Choroid plexus epithelial cell (primary cell): Measurements from ENCODE around the gene ARID3A.

ENCODE experiments used
- DNase-seq: peaks from one replicate; pipeline ENCODE4 v3.0.0-alpha.2; 2010; ENCODE audit warnings: low read depth
- H3K4me3 ChIP-seq: 2 replicates; pipeline ENCODE4 v1.5.1; 2011; ENCODE audit warnings: low read depth, mild to moderate bottlenecking, control low read depth, low read length, moderate library complexity
- CTCF ChIP-seq: conservative IDR thresholded peaks from 2 replicates; pipeline ENCODE4 v1.5.1; 2011; ENCODE audit warnings: low read depth, mild to moderate bottlenecking, control low read depth, inconsistent platforms, low read length, moderate library complexity

Gene ARID3A

DNA sequence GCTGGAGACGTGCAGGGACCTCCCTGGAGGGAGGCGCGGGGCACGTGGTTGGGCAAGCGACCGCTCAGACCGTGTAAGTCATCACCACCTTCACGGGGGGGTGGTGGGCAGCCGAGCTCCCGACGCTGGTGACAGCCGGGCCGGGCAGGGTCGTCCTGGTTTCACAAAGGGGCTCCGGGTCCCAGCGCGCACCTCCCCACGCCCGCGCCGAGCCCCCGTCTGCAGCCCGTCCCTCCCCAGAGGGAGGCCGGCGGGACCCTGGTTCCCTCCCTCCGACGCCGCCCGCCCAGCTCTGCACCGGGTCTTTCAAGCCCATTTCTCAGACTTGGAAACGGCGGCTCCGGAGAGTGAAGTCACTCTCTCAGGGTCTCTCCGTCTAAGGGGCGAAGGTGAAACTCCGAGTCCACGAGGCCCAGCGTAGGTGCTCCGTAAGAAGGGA lies 729 bp upstream of the ARID3A start:
- peak overlapping the region; percentile 91 for H3K4me3 ChIP-seq
- TF ChIP-seq CTCF = no peak
- DNase-seq = no peak

DNA sequence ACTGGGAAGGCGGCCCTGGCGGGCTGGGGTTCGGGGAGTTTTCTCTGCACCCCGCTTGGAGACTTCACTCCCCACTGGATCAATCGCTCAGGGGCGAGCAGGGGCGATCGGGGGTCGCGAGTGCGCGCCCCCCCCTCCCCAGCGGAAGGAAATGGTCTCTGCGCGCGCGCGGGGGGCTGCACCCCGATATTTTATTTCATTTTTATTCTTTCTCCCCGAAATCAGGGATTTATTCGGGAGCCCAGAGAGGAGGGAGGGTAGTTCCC lies 421 bp downstream of the ARID3A start:
- no peak for DNase-seq
- no peak for TF ChIP-seq CTCF
- peak overlapping the region; percentile 91 for H3K4me3 ChIP-seq

DNA sequence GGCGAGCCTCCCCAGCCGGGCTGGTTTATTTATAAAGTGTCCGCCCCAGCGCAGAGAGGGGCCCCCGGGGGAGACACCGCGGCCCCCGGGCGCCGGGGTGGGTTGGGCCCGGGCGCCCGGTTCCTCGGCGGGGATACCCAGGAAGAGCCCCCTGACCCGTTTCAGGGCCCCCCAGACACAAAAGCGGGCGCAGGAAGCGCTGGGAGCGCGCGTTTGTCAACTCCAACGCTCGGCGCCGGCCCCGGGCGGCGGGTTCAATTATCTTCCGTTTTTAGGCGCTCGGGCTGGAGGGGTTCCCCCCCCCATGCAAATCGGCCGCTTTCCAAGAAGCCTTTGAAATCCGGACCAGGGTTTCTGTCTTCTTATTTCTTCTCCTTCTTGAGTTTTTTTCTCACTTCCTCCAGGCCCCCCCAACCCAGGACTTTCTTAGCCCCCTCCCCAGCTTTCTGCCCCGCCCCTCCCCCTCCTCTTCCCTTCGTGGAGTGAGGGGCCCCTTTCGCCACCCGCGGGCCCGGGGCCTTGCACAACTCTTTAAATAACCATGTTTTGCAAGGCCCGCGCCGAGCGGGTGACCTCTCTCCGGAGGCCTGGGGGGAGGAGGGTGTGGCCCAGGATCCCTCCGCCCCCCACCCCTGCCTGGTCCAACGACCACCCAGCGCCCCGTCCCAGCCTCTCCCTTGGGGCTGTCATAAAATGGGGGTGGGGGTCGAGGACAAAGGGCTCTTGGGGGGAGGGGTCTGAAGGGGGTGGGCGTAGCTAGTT lies 935 bp downstream of the ARID3A start:
- no peak for TF ChIP-seq CTCF
- peak; percentile 64 for DNase-seq

GRCh38 chr19:927351-927779 lies 1.5 kb downstream of the ARID3A start:
- no peak for TF ChIP-seq CTCF
- DNase-seq = no peak
- H3K4me3 ChIP-seq = peak overlapping the region; percentile 91

More for the DNA sequence above, 935 bp downstream of the ARID3A start:
- H3K4me3 ChIP-seq = peak overlapping the region; percentile 91

DNA sequence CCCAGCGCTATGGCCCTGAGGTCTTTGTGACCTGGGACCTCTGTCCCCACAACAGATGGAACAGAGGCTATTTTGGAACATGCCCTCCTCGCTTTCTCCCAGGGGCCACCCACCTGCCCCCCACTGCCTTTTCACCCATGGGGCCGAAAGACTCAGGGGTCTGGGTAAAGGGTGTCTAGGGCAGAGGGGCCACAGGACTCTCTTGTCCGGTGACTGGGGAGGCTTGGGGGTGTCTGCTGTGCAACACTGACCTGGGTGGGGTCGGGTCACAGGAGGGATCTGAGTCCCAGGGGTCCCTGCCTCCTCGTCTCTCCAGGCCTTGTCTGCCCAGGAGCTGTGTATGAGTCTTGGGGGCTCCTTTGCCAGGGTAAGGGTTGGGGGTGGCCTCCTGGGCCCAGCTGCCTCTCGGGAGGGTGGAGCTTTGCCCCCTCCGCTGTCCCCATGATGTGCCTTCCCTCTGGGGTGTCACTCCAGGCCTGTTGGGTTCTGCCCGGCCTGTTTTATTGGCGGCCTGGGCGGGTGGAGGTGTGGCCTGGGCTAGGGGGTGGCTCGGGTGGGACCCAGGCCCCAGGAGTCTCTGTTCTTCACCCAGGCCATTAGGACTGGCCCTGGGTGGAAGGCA lies 2.1 kb downstream of the ARID3A start:
- DNase-seq = no peak
- H3K4me3 ChIP-seq = peak overlapping the region; percentile 91

GRCh38 chr19:928471-929202 lies 2.8 kb downstream of the ARID3A start:
- peak; percentile 78 for DNase-seq

More for the DNA sequence above, 2.1 kb downstream of the ARID3A start:
- TF ChIP-seq CTCF = no peak

More at GRCh38 chr19:928471-929202, 2.8 kb downstream of the ARID3A start:
- no peak for TF ChIP-seq CTCF
- H3K4me3 ChIP-seq = peak overlapping the region; percentile 91
